A549 (cell line): Measurements from ENCODE around the gene DRAXIN.

Experiments used
- BCL3 ChIP-seq: fragments of >200 bp; sonication (Bioruptor Twin); formaldehyde crosslinking; IDR thresholded peaks from 3 replicates; pipeline ENCODE4 v1.6.1; 2016
- CTCF ChIP-seq: fragments of >200 bp; sonication (Bioruptor Twin); formaldehyde crosslinking; IDR thresholded peaks from 3 replicates; pipeline ENCODE4 v1.5.1; 2016
- E2F6 ChIP-seq: IDR thresholded peaks from 2 replicates; pipeline ENCODE4 v1.6.1; 2012; ENCODE audit warnings: low read depth, borderline replicate concordance
- EHMT2 ChIP-seq: fragments of 200-600 bp; sonication (generic); IDR thresholded peaks from 2 replicates; pipeline ENCODE4 v1.6.1; 2016; ENCODE audit warnings: antibody characterized with exemption, low read depth, mild to moderate bottlenecking, moderate library complexity
- ELK1 ChIP-seq: fragments of 150-350 bp; IDR thresholded peaks from 2 replicates; pipeline ENCODE4 v1.6.1; 2014; ENCODE audit warnings: low read depth, mild to moderate bottlenecking, low read length
- FOXS1 ChIP-seq: fragments of 250-450 bp; sonication (Bioruptor Pico); IDR thresholded peaks from 2 replicates; pipeline ENCODE4 v1.5.0; 2020; ENCODE audit warnings: mild to moderate bottlenecking, moderate library complexity
- JUN ChIP-seq, 2 experiments: fragments of >200 bp; sonication (Bioruptor Twin); formaldehyde crosslinking; IDR thresholded peaks; 2 replicates in 1 of 2; 3 replicates in 1 of 2; pipeline ENCODE4 v1.6.1; 2016 to 2017
- MAFK ChIP-seq: fragments of 450-650 bp; IDR thresholded peaks from 2 replicates; pipeline ENCODE4 v1.6.1; 2014; ENCODE audit not compliant: partially characterized antibody
- NFE2L2 ChIP-seq: fragments of 150-350 bp; conservative IDR thresholded peaks from 2 replicates; pipeline ENCODE4 v1.6.1; 2014; ENCODE audit warnings: low read length
- NR3C1 ChIP-seq: fragments of >200 bp; sonication (Bioruptor Twin); formaldehyde crosslinking; IDR thresholded peaks from 3 replicates; pipeline ENCODE4 v1.6.1; 2017
- PHF8 ChIP-seq: fragments of 200-600 bp; sonication (generic); IDR thresholded peaks from 2 replicates; pipeline ENCODE4 v1.6.1; 2016; ENCODE audit warnings: low read depth, mild to moderate bottlenecking, antibody characterized with exemption, moderate library complexity, borderline replicate concordance
- POLR2A ChIP-seq: IDR thresholded peaks from 2 replicates; pipeline ENCODE4 v1.6.1; 2012; ENCODE audit warnings: mild to moderate bottlenecking, low read length
- RCOR1 ChIP-seq: fragments of 150-350 bp; IDR thresholded peaks from 2 replicates; pipeline ENCODE4 v1.6.1; 2014; ENCODE audit warnings: antibody characterized with exemption, low read length, low read depth
- RFX5 ChIP-seq: fragments of 450-650 bp; IDR thresholded peaks from 2 replicates; pipeline ENCODE4 v1.7.1; 2014; ENCODE audit warnings: antibody characterized with exemption, mild to moderate bottlenecking, moderate library complexity

GRCh38 chr1:11749996-11750395, 58.5 kb downstream of the DRAXIN start:
- TF ChIP-seq RCOR1, result no peak
- no peak for TF ChIP-seq CTCF
- TF ChIP-seq POLR2A, result no peak
- no peak for TF ChIP-seq BCL3
- TF ChIP-seq RFX5, result no peak
- no peak for TF ChIP-seq EHMT2
- no peak for TF ChIP-seq NFE2L2
- TF ChIP-seq MAFK, result no peak
- no peak for TF ChIP-seq ELK1
- no peak for TF ChIP-seq JUN (IDR thresholded peaks at IDR 0.05)
- TF ChIP-seq PHF8, result no peak
- no peak for TF ChIP-seq NR3C1
- TF ChIP-seq E2F6, result no peak
- no peak for TF ChIP-seq FOXS1 (CRISPR knock-in tag)
